Fibroblast of villous mesenchyme (primary cell): Measurements from ENCODE around the gene PITX1. TPM values are rescaled to one million over a fixed set of nuclear protein-coding genes. Genes with fewer than 3 reads are reported as not detected.
A peak's percentile ranks its signal among the peaks of the same experiment; 100 is the strongest.

Experiments
- DNase-seq: peaks from one replicate; pipeline ENCODE4 v3.0.0-alpha.2; 2010; ENCODE audit warnings: low read depth
- H3K4me3 ChIP-seq: 2 replicates; pipeline ENCODE4 v1.5.1; 2011; ENCODE audit warnings: low read depth, mild to moderate bottlenecking, low read length
- CTCF ChIP-seq: IDR thresholded peaks from 2 replicates; pipeline ENCODE4 v1.5.1; 2012; ENCODE audit warnings: low read depth, mild to moderate bottlenecking, low read length; ENCODE audit not compliant: insufficient read depth
- total RNA-seq: library from RNA; depleted of rRNA; stranded (reverse); fragments of >200 nt; gene quantifications from 2 replicates; pipeline ENCODE4 v1.2.3, GENCODE V29; 2012

PITX1 gene
- total RNA-seq, 1 donor: 19.9 TPM

GRCh38 chr5:135024956-135025729 lies 8.9 kb downstream of the PITX1 start:
- TF ChIP-seq CTCF: no peak
- DNase-seq: no peak
- H3K4me3 ChIP-seq: no peak overlapping the region

GRCh38 chr5:135020111-135020895 lies 13.7 kb downstream of the PITX1 start:
- peak; percentile 12 for TF ChIP-seq CTCF
- DNase-seq: no peak
- H3K4me3 ChIP-seq: no peak overlapping the region

- TF ChIP-seq CTCF: peak; percentile 21
- DNase-seq: peak; percentile 7
- no peak overlapping the region for H3K4me3 ChIP-seq
These were observed 14.7 kb downstream of the PITX1 start for GRCh38 chr5:135019314-135019713.

GRCh38 chr5:135018457-135018856 lies 15.6 kb downstream of the PITX1 start:
- DNase-seq: no peak
- no peak for TF ChIP-seq CTCF
- H3K4me3 ChIP-seq: no peak overlapping the region

- DNase-seq: no peak
These were observed 17.2 kb downstream of the PITX1 start for GRCh38 chr5:135016861-135017290.

GRCh38 chr5:135015942-135016341 lies 18.1 kb downstream of the PITX1 start:
- no peak for DNase-seq
- no peak for TF ChIP-seq CTCF
- H3K4me3 ChIP-seq: no peak overlapping the region

More at GRCh38 chr5:135016861-135017290, 17.2 kb downstream of the PITX1 start:
- H3K4me3 ChIP-seq: no peak overlapping the region
- no peak for TF ChIP-seq CTCF
